Left colon (tissue), 2 donors: ENCODE results near the gene TKT. TPM values are rescaled to one million over a fixed set of nuclear protein-coding genes. Genes with fewer than 3 reads are reported as not detected.

Source experiments
- ATAC-seq: fragments of 200-7000 bp; cut with Tn5 transposase; one replicate; pipeline ENCODE4 v1.9.1; 2020; ENCODE audit warnings: mild to moderate bottlenecking, moderate library complexity
- DNase-seq, 2 donors: peaks; one replicate each; pipeline ENCODE4 v3.0.0-alpha.2; 2020
- intact Hi-C, 2 donors: fragments of 100-400 bp; cut with DNase I in 1 of 2; cut with micrococcal nuclease in 1 of 2; formaldehyde crosslinking; loops; one replicate each; pipeline versions ENCODE4 v1.11.2 to v1.14.0; 2022; cut with DNase I, micrococcal nuclease
- total RNA-seq, 2 donors: library from RNA; stranded (reverse); fragmentation: NEBNext Ultra II Directional; extraction: Animal tissue kit (Norgen Biotek cat#: 25700); gene quantifications; one replicate each; pipeline ENCODE4 v1.2.1, GENCODE V29; 2021
- donor health status: DM: no; HTN: no; CAD: no.
- donor health status: DM: yes; HTN: yes; CAD: no.

TKT gene
- total RNA-seq, 2 donors from 2014 or later, result 170 to 242 TPM

DNA sequence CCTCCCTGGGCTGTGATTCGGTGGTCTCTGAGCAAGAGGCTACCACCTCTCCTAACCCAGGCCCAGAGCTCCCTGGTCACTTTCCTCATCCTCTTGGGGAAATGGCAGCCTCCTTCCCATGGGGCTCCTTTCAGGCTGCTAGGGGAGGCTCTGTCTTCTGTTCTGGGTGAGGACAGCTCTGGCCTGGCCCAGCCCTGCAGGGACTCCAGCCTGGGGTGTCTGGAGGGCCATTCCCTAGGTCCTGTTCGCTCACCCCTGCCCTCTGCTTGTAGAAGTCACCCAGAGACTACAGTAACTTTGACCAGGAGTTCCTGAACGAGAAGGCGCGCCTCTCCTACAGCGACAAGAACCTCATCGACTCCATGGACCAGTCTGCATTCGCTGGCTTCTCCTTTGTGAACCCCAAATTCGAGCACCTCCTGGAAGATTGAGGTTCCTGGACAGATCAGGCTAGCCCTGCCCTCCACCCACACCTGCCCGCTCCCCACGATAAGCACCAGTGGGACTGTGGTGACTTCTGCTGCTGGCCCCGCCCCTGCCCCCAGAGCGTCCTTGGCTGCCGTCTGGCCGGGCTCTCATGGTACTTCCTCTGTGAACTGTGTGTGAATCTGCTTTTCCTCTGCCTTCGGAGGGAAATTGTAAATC lies 63.9 kb downstream of the TKT start:
- DNase-seq (no peak), ATAC-seq (no peak)
- intact Hi-C loops, result no loop called here

DNA sequence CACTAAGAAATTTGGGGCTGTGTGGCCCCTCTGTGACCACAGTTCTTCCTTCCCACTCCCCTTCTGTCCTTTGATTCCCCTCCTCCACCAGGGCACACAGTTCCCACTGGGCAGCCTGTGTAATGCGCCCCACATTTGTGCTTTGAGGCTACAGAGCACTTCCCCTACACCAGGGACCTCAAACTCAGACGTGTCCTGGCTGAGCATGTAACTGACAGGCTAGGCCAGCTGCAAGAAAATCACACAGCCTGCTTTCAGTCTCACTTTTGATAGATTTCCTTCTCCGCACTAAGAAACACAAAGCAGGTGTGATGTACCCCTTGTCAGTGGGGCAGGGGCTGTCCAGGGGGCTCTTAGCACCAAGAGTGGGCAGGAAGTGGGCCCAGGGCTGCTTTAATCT lies 65.2 kb downstream of the TKT start:
- intact Hi-C loops, result no loop called here
- ATAC-seq, result no peak
- DNase-seq, result no peak

DNA sequence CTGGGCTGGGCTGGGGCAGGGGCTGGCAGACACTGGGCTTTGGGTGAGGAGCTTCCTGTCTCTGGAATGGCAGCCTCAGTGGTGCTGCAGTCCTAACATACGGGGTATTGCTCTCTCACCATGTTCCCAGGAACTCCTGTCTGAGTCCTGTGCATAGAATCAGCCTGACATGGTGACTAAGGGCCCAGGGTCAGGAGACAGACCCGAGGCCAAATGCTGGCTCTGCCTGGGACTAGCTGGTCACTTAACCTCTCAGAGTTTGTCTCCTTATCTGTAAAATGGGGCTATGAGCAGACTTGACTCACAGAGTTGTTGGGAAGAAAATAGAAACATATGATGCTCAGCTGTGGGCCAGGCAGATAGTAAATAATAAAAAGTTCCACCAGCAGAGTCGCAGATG lies 66.5 kb downstream of the TKT start:
- DNase-seq (no peak), ATAC-seq (no peak)
- intact Hi-C loops, result no loop called here

DNA sequence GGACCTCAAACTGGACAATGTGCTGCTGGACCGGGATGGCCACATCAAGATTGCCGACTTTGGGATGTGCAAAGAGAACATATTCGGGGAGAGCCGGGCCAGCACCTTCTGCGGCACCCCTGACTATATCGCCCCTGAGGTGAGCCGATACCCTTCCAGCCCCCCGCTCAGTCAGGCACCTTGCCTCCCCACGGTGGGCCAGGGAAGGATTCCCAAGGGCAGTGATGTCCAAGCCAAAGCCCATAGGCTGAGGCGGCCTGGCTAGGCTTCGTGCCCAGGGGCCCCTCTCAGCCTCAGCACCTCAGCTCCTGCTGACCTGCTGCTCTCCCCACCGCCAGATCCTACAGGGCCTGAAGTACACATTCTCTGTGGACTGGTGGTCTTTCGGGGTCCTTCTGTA lies 67.1 kb downstream of the TKT start:
- no peak for DNase-seq
- intact Hi-C loops, result no loop called here
- no peak for ATAC-seq

DNA sequence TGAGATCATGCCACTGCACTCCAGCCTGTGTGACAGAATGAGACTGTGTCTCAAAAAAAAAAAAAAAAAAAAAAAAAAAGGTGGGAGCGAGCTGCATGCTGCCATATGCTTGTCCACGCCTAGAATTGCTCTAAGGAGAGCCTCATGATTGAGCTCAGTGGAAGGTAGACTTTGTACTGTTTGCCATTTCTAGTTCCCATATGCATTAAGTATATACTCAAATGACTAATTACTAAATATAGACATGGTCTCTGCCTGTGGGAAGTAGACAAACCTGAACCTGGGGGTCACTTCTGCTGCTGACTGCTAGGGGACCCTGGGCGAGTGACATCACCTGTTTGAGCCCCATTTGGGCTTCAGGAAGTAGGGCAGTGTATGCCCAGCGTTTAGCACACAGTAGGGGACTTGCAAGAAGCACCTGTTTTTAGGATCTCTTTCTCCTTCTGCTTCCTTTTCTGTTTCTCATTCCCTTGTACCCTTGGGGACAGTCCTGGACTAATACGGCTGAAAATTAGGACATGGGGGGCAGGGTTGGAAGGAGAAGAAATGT lies 67.6 kb downstream of the TKT start:
- DNase-seq (no peak), ATAC-seq (peak; percentile 85)
- intact Hi-C loops, result no loop called here

DNA sequence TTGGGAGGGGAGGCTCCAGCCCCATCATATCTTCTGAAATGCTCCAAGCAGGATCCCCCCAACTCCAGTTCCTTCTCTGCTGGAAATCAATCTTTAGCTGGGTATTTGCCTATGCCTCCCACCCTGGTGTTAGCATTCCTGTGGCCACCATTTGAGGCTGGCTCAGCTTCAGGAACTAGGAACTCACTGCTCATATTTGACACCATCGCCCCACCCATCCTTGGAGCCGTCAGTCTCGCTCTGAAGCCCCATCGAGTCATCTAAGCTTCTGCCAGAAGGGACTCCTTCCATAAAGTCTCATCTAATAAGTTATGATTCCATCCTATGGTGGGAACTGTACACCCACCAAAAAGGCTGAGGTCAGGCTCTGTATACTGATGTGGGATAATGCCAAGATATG lies 68.4 kb downstream of the TKT start:
- DNase-seq, result no peak
- intact Hi-C loops, result no loop called here
- ATAC-seq, result no peak

DNA sequence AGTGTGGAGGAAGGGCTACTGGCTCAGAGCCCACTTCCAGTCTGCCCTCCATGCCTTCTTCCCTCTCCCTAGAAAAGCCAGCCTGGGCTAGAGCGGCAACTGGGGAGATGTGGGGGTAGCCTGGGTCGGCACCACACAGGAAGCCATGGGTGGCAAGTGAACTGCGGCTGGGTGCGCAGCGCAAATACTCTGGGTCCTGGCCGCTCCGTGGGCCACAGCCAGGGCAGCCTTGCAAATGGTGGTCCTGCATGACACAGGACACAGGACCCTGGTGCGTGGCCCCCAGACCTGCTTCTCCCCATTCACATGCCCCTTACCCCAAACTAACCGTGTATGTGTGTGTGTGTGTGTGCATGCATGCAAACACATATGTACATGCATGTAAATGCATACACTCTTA lies 69.1 kb downstream of the TKT start:
- ATAC-seq (no peak), DNase-seq (no peak)

DNA sequence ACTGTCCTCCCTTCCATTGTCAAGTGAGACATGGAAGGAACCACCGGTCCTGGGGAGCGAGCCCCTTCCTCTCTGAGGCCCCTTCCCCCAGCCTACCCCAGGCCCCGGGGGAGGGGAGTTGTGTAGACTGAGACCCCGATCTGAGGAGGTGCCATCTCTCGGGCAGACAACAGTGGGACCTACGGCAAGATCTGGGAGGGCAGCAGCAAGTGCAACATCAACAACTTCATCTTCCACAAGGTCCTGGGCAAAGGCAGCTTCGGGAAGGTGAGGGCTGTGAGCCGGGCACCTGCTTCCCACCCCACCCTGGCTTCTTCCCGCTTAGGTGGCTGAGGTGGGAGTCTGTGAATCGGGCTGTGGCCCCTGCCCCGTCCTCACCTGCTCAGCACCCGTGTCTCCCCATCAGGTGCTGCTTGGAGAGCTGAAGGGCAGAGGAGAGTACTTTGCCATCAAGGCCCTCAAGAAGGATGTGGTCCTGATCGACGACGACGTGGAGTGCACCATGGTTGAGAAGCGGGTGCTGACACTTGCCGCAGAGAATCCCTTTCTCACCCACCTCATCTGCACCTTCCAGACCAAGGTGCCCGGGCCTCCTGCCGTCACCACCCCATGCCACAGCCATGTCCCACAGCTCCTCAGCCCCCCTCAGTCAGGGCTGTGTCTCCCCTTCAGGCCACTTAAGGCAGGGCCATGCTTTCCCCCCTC lies 69.9 kb downstream of the TKT start:
- no peak for DNase-seq
- ATAC-seq, result no peak
- intact Hi-C loops, result no loop called here

More for the DNA sequence above, 69.1 kb downstream of the TKT start:
- intact Hi-C loops, result no loop called here

DNA sequence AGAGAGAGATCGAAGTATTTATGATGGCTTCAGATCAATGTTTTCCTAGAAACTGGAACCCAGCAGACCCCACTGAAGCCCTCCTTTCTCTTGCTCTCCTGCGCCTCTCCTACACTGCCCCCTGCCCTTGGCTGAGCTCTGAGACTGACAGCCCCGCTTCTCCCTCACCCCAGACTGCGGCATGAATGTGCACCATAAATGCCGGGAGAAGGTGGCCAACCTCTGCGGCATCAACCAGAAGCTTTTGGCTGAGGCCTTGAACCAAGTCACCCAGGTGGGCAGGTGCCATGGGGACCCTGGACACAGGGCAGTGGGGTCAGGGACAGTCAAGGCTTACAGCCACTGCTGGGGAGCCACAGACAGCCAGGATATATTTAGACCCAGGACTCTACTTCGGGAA lies 71.1 kb downstream of the TKT start:
- ATAC-seq (no peak), DNase-seq (no peak)
- intact Hi-C loops, result no loop called here

DNA sequence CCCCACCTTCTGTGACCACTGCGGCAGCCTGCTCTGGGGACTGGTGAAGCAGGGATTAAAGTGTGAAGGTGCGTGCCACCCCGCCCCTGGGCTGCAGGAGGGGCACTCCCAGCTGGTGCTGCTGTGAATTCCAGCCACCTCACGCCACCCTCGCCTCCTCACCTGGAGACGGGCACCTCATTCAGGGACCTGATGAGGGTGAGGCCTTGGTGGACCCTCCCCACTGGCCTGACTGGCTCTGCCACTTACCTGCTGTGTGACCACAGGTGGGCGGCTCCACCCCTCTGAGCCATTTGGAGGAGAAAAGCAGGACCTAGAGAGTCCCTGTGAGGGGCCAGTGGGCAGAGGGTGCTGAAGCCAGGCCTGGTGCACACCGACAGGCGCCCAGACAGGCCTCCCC lies 72.3 kb downstream of the TKT start:
- DNase-seq (no peak), ATAC-seq (no peak)
- intact Hi-C loops, result no loop called here

DNA sequence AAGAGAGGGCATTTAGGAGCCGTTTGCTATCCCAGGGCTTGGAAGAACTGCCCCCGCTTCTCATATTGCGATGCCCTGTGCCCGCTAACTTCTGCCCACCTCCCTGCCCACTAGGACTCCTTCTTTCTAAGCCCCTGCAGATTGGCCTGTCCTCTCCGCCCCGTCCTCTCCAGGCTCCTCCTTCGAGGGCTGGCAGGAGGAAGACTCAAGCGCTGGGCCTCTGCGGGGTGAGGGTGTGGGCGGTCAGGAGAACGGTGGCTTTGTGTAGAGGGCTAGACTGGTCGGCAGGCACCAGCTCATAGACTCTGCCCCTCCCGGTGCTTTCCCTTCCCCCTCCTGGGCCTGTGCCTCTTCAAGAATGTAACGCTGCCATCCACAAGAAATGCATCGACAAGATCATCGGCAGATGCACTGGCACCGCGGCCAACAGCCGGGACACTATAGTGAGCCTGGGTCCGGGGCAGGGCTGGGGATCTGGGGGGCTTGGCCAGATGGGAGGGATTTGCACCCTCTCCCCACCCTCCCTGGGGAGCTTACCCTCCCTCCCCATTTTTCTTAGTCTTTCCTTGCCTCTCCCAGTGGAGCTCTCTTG lies 73.0 kb downstream of the TKT start:
- intact Hi-C loops, result no loop called here
- ATAC-seq (no peak), DNase-seq (no peak)

DNA sequence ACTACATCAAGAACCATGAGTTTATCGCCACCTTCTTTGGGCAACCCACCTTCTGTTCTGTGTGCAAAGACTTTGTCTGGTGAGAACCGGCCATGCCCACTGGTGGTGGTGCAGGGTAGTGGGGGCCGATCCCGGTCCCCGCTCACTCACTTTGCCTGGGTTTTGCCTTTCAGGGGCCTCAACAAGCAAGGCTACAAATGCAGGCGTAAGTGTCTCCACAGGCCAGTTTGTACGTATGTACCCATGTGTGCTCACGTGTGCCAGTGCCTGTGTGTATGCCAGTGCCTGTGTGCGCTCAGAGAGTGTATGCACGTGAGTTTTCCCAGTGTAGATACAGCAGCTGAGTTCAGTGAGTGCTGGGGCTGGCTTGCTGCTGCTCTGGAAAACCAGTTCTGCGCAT lies 74.3 kb downstream of the TKT start:
- intact Hi-C loops, result no loop called here
- DNase-seq (no peak), ATAC-seq (no peak)

DNA sequence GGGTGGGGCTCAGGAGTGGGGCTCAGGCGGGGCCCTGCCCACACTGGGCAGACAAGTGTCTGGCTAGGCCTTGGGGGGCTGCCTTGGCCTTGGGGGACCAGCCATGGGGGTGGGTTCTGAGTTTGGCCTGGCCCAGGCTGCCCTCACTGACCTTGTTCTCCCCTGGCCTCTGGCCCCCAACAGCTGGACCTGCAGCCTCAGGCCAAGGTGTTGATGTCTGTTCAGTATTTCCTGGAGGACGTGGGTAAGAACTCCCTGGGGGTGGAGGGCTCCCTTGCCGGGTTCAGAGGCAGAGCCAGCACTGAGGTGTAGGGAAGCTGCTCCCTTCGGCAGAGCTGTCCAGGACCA lies 74.8 kb downstream of the TKT start:
- no peak for ATAC-seq
- intact Hi-C loops, result no loop called here
- no peak for DNase-seq

DNA sequence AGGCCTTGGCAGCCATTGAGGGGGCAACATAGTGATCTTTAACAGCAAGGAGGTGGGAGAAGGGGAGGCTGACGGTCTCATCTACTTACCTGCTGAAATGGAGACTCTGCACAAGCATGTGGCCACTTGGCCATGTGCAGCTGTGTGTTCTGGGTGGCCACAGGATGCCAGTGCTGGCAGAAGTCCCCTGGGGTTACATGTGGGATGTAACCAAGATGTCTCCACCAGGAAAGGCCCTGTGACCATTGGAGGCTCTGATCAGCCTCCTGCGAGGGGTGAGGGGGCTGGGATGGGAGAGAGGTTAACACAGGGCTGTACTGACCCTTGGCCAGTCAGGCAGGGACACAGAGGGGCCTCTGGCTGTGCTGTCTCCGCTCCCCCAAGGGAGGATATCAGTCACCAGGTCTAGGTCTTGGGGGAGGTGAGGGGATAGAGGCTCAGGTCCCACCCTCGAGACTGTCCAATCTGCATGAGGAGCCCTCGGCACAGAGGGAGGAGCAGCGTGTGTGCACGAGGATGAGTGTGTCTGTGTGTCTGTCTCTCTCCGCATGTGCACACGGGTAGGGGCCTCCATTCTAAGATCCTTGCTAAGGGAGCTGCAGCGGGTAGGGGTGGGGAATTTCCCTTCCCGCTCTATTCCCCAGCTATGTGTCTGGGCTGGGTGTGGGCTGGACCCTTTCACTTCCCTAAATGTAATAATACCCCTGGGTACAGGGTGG lies 75.4 kb downstream of the TKT start:
- peak; percentile 31 for ATAC-seq
- DNase-seq, result peak in 1 of 2 donors; percentile 54
- intact Hi-C loops, result no loop called here

DNA sequence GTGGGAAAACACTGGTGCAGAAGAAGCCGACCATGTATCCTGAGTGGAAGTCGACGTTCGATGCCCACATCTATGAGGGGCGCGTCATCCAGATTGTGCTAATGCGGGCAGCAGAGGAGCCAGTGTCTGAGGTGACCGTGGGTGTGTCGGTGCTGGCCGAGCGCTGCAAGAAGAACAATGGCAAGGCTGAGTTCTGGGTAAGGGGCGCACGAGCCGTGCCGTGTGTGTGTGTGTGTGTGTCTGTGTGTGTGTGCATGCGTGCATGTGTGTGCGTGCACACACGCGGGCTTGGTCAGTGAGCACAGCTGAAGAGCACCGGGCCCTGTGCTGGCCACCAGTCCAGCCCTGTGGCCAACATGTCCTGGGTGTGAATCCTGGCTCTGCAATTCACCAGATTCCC lies 76.2 kb downstream of the TKT start:
- intact Hi-C loops, result no loop called here
- DNase-seq (no peak), ATAC-seq (no peak)

DNA sequence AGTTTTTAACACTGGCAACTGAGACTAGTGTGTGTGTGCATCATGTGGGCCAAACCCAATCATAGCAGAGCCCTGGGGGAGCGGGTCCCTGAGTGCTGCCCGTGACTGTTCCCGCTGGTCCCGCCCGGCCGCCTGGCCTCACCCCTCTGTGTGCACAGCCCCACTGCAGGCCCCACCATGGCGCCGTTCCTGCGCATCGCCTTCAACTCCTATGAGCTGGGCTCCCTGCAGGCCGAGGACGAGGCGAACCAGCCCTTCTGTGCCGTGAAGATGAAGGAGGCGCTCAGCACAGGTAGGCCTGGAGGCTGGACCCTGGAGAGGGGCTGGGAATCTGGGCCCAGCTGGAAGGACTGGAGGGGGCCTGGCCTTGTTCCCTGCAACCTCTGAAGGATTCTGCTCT lies 77.6 kb downstream of the TKT start:
- ATAC-seq, result no peak
- intact Hi-C loops, result no loop called here
- no peak for DNase-seq

DNA sequence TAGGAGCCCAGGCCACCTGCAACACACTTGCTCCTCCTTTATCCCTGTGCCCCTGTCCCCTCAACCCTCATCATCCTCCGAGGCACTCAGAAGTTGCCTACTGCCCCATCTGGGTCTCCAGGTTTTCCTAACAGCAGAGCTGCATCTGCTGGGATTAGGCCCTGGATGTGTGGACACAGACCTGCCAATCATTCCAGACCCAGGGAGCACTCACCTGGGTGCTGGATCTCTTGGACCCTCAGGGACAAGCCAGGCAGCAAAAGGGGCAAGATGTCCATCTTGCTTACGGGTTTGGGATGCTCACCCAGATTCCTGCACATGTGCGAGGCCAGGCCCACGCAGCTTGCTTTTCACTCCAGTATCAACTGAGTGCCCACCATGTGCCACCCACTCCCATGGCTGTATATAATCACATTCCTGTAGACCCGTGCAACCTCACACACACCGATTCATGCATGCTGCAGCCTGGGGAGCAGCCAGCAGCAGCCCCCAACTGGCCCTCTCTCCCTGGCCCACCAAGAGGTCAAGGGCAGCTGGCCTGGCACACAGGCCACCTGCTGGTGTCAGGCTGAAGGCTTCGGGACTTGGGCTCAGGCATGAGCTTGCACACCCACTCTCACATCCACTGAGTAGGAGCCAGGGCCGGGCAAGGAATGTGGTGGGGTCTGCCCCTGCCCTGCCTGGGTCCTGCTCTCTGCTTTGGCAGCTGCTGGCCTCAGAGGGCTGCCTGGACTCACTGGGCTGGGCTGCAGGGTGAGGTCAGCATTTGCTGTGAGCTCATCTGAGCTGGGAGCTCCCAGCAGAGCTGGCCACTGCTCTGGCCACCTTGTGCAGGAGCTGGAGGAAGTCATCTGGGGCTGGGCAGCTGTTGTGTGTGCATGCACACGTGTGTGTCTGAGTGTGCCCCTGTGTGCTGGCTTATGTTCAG lies 79.9 kb downstream of the TKT start:
- intact Hi-C loops, result no loop called here
- ATAC-seq, result no peak

More for the DNA sequence above, 79.9 kb downstream of the TKT start:
- no peak for DNase-seq
